HG03520 (cell line): ENCODE data around the gene THAP3.
"Not testable (repeated sequence)": the region's sequence is repeated elsewhere in the genome, so short reads cannot be mapped to it uniquely, and the experiment has no call there.

Experiments used
- ATAC-seq: cut with Tn5 transposase; IDR thresholded peaks from one replicate; pipeline ENCODE4 v1.9.1; 2021; ENCODE audit warnings: mild to moderate bottlenecking, moderate library complexity; ENCODE audit not compliant: unreplicated experiment

The THAP3 gene

GRCh38 chr1:6632588-6633514 lies 8.2 kb downstream of the THAP3 start:
- ATAC-seq = no peak

- no peak for ATAC-seq
Observed at GRCh38 chr1:6634371-6635052, 9.8 kb downstream of the THAP3 start.

GRCh38 chr1:6635161-6635909 lies 10.7 kb downstream of the THAP3 start:
- no peak for ATAC-seq

- ATAC-seq = no peak
Observed at GRCh38 chr1:6635910-6636760, 11.5 kb downstream of the THAP3 start.

- not testable (repeated sequence) for ATAC-seq
Observed at GRCh38 chr1:6636778-6637177, 12.1 kb downstream of the THAP3 start.

GRCh38 chr1:6637770-6638169 lies 13.1 kb downstream of the THAP3 start:
- no peak for ATAC-seq

- no peak for ATAC-seq
Observed at GRCh38 chr1:6638226-6638625, 13.6 kb downstream of the THAP3 start.

GRCh38 chr1:6640867-6641266 lies 16.2 kb downstream of the THAP3 start:
- not testable (repeated sequence) for ATAC-seq

GRCh38 chr1:6645018-6645417 lies 20.4 kb downstream of the THAP3 start:
- ATAC-seq = no peak

GRCh38 chr1:6646499-6647148 lies 22.0 kb downstream of the THAP3 start:
- no peak for ATAC-seq

- ATAC-seq = no peak
Observed at GRCh38 chr1:6648556-6648955, 23.9 kb downstream of the THAP3 start.

GRCh38 chr1:6651909-6652308 lies 27.2 kb downstream of the THAP3 start:
- ATAC-seq = no peak

GRCh38 chr1:6652986-6653385 lies 28.3 kb downstream of the THAP3 start:
- no peak for ATAC-seq

- ATAC-seq = no peak
Observed at GRCh38 chr1:6653436-6654290, 29.0 kb downstream of the THAP3 start.

GRCh38 chr1:6657138-6657537 lies 32.5 kb downstream of the THAP3 start:
- ATAC-seq = no peak

- ATAC-seq = no peak
Observed at GRCh38 chr1:6658359-6659060, 33.8 kb downstream of the THAP3 start.

GRCh38 chr1:6660415-6661049 lies 35.9 kb downstream of the THAP3 start:
- ATAC-seq = no peak

GRCh38 chr1:6662468-6662867 lies 37.8 kb downstream of the THAP3 start:
- not testable (repeated sequence) for ATAC-seq
